ENCODE data around the gene RBM23.

The RBM23 gene

DNA sequence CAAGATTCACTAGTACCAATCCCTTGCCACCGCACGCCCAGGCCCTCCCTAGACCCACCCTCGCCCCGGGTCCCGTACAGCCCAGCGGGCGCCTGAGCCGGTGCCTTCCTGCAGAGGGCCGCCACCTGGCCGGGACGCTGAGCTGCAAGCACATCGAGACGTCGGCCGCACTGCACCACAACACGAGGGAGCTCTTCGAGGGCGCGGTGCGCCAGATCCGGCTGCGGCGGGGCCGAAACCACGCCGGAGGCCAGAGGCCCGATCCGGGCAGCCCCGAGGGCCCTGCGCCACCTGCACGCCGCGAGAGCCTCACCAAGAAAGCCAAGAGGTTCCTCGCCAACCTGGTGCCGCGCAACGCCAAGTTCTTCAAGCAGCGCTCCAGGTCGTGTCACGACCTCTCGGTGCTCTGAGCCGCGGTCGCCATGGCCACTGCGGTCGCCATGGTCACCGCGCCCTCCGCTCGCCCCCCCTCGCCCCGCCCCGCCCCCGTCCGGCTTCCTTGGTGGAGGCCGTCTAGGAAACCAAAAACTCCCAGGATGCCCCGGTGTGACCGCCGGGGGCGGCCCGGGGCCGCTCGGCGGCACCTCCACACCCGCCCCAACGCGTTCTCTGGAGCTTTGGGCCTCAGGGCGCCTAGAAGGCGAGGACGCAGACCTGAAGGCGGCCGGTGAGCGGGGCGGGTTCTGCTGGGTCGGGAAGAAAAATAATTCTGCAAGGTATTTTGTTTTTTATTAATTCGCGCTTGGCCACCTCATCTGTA lies 32.3 kb downstream of the RBM23 start:
- DNase-seq (peak; percentile 69), ATAC-seq (replicated peaks) (peak; percentile 50 to 63)
- Mint-ChIP-seq H3K36me3 (peaks cover 0 to 11% of the 10 kb centered on the region in 2 donors), H3K9me3 (no peaks in the 10 kb centered on the region), H3K4me1 (peaks cover 63 to 77% of the 10 kb centered on the region in 2 donors), H3K27ac (peak overlapping the region; percentile 96), H3K4me3 (peak overlapping the region; percentile 83 to 85), H3K27me3 (no peaks in the 10 kb centered on the region)

GRCh38 chr14:22885975-22886374 lies 33.0 kb downstream of the RBM23 start:
- peaks cover 64 to 79% of the 10 kb centered on the region in 2 donors for H3K4me1 Mint-ChIP-seq
- H3K27me3 Mint-ChIP-seq = no peaks in the 10 kb centered on the region
- peak overlapping the region; percentile 59 for H3K27ac Mint-ChIP-seq
- ATAC-seq (replicated peaks) (no peak), DNase-seq (no peak)
- peaks cover 0 to 11% of the 10 kb centered on the region in 2 donors for H3K36me3 Mint-ChIP-seq
- H3K9me3 Mint-ChIP-seq = no peaks in the 10 kb centered on the region
- H3K4me3 Mint-ChIP-seq = peak overlapping the region; percentile 83 to 85

DNA sequence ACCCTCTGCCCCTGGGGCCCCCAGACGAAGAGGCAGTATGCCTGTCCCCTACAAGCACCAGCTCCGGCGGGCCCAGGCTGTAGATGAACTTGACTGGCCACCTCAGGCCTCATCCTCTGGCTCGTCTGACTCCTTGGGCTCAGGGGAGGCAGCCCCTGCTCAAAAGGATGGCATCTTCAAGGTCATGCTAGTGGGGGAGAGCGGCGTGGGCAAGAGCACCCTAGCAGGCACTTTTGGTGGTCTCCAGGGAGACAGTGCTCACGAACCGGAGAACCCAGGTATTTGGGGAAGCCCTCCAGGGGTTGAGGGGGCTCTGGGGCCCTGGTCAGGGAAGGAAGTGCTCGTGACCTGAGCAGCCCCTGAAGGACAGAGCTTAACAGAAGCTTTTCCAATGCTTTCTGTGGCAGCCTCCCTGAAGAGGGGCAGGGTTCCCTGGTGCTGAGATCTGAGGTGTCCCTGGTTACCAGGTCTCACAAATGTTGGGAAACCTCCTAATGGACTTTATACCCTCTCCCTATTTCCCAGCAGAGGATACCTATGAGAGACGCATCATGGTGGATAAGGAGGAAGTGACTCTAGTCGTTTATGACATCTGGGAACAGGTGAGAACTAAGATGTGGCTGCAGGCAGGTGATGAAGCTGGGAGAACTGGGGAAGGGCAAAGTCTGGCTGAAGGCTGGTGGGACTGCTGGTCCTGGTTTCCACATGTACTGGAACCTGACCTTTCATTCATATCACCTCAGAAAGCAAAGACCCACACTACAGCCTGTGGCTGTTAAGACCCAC lies 34.0 kb downstream of the RBM23 start:
- H3K27ac Mint-ChIP-seq = peak overlapping the region; percentile 88
- H3K4me3 Mint-ChIP-seq = no peak overlapping the region
- H3K27me3 Mint-ChIP-seq = no peaks in the 10 kb centered on the region
- DNase-seq (no peak), ATAC-seq (replicated peaks) (no peak)
- no peaks in the 10 kb centered on the region for H3K9me3 Mint-ChIP-seq
- H3K36me3 Mint-ChIP-seq = peaks cover 0 to 7% of the 10 kb centered on the region in 2 donors
- H3K4me1 Mint-ChIP-seq = peaks cover 59 to 72% of the 10 kb centered on the region in 2 donors

- DNase-seq = no peak
- no peak for ATAC-seq (replicated peaks)
- Mint-ChIP-seq H3K27ac (peak overlapping the region; percentile 52), H3K9me3 (no peaks in the 10 kb centered on the region), H3K4me3 (peak overlapping the region in 1 of 2 donors; percentile 1), H3K27me3 (no peaks in the 10 kb centered on the region), H3K36me3 (peaks cover 4 to 11% of the 10 kb centered on the region in 2 donors), H3K4me1 (peaks cover 54 to 66% of the 10 kb centered on the region in 2 donors)
These were observed 34.7 kb downstream of the RBM23 start for GRCh38 chr14:22884076-22884737.

- H3K9me3 Mint-ChIP-seq = no peaks in the 10 kb centered on the region
- DNase-seq (no peak), ATAC-seq (replicated peaks) (no peak)
- peak within 1 kb of the TSS; percentile 53 for H3K27ac Mint-ChIP-seq
- peaks cover 57 to 65% of the 10 kb centered on the region in 2 donors for H3K4me1 Mint-ChIP-seq
- H3K36me3 Mint-ChIP-seq = peaks cover 8 to 19% of the 10 kb centered on the region in 2 donors
- no peaks in the 10 kb centered on the region for H3K27me3 Mint-ChIP-seq
- peak within 1 kb of the TSS; percentile 38 to 55 for H3K4me3 Mint-ChIP-seq
These were observed 35.6 kb downstream of the RBM23 start, which contains the start of gene REM2 for GRCh38 chr14:22883173-22883976. Gene REM2, plus strand, starts transcription at chr14:22883222. Its CDS starts 66 bp downstream, at chr14:22883288.

DNA sequence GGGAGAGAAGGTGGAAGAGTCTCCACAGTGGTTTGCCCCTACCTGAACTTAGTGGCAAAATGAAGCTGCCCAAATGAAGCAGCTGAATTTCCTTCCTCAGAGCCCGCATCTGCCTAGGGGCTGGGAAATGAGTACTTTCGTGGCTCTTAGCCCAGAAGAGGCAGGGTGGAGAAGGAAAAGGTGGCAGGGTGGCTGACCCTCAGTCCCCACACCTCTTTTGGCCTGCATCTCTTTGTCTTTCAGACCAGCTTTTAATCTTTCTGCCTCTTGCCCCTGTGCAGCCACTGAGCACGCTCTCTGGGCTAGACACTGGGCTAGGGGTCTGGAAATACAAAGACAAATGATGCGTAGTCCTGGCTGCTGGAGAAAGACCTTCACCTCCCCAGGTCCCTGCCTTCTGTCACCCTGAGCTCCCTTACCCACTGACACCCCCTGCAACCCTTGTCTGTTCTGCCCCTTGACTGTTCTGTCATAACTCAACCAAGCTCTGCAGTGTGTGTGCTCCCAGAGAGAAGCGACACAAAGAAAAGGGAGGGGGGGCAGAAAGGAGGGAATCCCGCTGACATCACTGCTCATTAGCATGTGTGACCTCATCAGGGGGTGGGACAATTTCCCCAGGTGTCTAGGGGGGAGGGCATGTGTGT lies 36.3 kb downstream of the RBM23 start:
- Mint-ChIP-seq H3K36me3 (peaks cover 14 to 26% of the 10 kb centered on the region in 2 donors), H3K4me1 (peaks cover 55 to 58% of the 10 kb centered on the region in 2 donors), H3K4me3 (peak overlapping the region in 1 of 2 donors; percentile 55), H3K27me3 (no peaks in the 10 kb centered on the region), H3K9me3 (no peaks in the 10 kb centered on the region), H3K27ac (peak overlapping the region; percentile 9)
- DNase-seq (no peak), ATAC-seq (replicated peaks) (peak; percentile 12 to 26)

DNA sequence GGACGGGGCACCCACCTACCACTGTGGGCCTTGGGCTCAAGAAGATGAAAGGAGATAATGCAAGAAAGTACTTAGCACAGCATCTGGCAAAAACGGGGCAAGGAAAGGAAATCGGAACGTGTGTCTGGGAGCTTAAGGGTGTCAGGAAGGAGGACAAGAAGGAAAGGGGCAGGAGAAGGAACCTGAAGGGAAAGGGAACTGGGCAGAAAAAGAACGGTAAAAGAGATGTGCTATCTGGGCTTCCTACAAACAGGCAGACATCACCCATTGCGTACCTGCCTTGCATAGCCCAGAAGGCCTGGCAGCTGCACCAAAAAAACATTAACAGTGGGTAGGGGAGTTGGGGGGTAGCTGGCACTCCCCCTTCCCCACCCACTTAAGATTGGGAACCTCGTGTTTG lies 36.9 kb downstream of the RBM23 start:
- peaks cover 20 to 32% of the 10 kb centered on the region in 2 donors for H3K36me3 Mint-ChIP-seq
- H3K4me3 Mint-ChIP-seq = no peak overlapping the region
- no peak for DNase-seq
- H3K27me3 Mint-ChIP-seq = no peaks in the 10 kb centered on the region
- H3K4me1 Mint-ChIP-seq = peaks cover 49 to 52% of the 10 kb centered on the region in 2 donors
- H3K9me3 Mint-ChIP-seq = no peaks in the 10 kb centered on the region
- ATAC-seq (replicated peaks) = no peak
- peak overlapping the region; percentile 0 for H3K27ac Mint-ChIP-seq

GRCh38 chr14:22878271-22879246 lies 40.4 kb downstream of the RBM23 start:
- Mint-ChIP-seq H3K36me3 (peaks cover 37 to 50% of the 10 kb centered on the region in 2 donors), H3K4me3 (no peak overlapping the region), H3K9me3 (no peaks in the 10 kb centered on the region), H3K27me3 (no peaks in the 10 kb centered on the region), H3K4me1 (peaks cover 28 to 44% of the 10 kb centered on the region in 2 donors), H3K27ac (peak overlapping the region; percentile 60)
- no peak for DNase-seq
- no peak for ATAC-seq (replicated peaks)

DNA sequence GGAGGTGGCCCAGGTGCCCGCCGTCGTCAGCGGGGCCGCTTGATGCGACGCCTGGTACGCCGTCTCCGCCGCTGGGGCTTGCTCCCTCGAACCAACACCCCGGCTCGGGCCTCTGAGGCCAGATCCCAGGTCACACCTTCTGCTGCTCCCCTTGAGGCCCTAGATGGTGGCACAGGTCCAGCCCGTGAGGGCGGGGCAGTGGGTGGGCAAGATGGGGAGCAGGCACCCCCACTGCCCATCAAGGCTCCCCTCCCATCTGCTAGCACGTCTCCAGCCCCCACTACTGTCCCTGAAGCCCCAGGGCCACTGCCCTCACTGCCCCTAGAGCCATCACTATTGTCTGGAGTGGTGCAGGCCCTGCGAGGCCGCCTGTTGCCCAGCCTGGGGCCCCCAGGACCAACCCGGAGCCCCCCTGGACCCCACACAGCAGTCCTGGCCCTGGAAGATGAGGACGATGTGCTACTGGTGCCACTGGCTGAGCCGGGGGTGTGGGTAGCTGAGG lies 41.9 kb downstream of the RBM23 start:
- Mint-ChIP-seq H3K9me3 (no peaks in the 10 kb centered on the region), H3K27ac (no peak overlapping the region), H3K36me3 (peaks cover 45 to 56% of the 10 kb centered on the region in 2 donors), H3K27me3 (no peaks in the 10 kb centered on the region), H3K4me1 (peaks cover 24 to 41% of the 10 kb centered on the region in 2 donors), H3K4me3 (no peak overlapping the region)
- ATAC-seq (replicated peaks) (no peak), DNase-seq (no peak)

DNA sequence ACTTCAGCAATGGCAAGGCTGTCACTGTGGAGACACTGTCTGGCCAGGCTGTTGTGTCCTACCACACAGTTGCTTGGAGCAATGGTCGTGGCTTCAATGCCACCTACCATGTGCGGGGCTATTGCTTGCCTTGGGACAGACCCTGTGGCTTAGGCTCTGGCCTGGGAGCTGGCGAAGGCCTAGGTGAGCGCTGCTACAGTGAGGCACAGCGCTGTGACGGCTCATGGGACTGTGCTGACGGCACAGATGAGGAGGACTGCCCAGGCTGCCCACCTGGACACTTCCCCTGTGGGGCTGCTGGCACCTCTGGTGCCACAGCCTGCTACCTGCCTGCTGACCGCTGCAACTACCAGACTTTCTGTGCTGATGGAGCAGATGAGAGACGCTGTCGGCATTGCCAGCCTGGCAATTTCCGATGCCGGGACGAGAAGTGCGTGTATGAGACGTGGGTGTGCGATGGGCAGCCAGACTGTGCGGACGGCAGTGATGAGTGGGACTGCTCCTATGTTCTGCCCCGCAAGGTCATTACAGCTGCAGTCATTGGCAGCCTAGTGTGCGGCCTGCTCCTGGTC lies 43.1 kb downstream of the RBM23 start:
- no peak overlapping the region for H3K4me3 Mint-ChIP-seq

DNA sequence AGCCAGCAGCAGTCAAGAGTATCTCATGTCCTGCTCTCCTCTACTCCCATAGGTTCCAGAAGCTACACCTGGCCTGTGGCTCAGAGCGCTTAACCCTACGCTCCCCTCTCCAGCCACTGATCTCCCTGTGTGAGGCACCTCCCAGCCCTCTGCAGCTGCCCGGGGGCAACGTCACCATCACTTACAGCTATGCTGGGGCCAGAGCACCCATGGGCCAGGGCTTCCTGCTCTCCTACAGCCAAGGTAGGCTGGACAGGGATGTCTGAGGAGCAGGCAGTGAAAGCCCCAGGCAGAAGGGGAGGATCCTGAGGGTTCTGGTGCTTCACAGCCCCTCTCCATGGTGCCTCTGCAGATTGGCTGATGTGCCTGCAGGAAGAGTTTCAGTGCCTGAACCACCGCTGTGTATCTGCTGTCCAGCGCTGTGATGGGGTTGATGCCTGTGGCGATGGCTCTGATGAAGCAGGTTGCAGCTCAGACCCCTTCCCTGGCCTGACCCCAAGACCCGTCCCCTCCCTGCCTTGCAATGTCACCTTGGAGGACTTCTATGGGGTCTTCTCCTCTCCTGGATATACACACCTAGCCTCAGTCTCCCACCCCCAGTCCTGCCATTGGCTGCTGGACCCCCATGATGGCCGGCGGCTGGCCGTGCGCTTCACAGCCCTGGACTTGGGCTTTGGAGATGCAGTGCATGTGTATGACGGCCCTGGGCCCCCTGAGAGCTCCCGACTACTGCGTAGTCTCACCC lies 43.8 kb downstream of the RBM23 start:
- no peak for DNase-seq
- no peak for ATAC-seq (replicated peaks)
- no peak overlapping the region for H3K4me3 Mint-ChIP-seq

More for the DNA sequence above, 43.1 kb downstream of the RBM23 start:
- peaks cover 21 to 36% of the 10 kb centered on the region in 2 donors for H3K4me1 Mint-ChIP-seq
- no peaks in the 10 kb centered on the region for H3K9me3 Mint-ChIP-seq
- peaks cover 45 to 56% of the 10 kb centered on the region in 2 donors for H3K36me3 Mint-ChIP-seq
- DNase-seq (no peak), ATAC-seq (replicated peaks) (no peak)
- H3K27me3 Mint-ChIP-seq = no peaks in the 10 kb centered on the region
- H3K27ac Mint-ChIP-seq = peak overlapping the region; percentile 75

More for the DNA sequence above, 43.8 kb downstream of the RBM23 start:
- Mint-ChIP-seq H3K27me3 (no peaks in the 10 kb centered on the region), H3K27ac (peak overlapping the region; percentile 75), H3K4me1 (peaks cover 23 to 39% of the 10 kb centered on the region in 2 donors), H3K9me3 (no peaks in the 10 kb centered on the region), H3K36me3 (peaks cover 45 to 56% of the 10 kb centered on the region in 2 donors)
